HG03558 (cell line): ENCODE results near the gene KMT2C.
"Not testable (repeated sequence)": the region's sequence is repeated elsewhere in the genome, so short reads cannot be mapped to it uniquely, and the experiment has no call there.

ENCODE experiments used
- ATAC-seq: cut with Tn5 transposase; IDR thresholded peaks from one replicate; pipeline ENCODE4 v1.9.1; 2021; ENCODE audit warnings: moderate number of reproducible peaks; ENCODE audit not compliant: unreplicated experiment; ENCODE audit errors: extremely low read depth

The KMT2C gene

GRCh38 chr7:152435384-152436110 is at the start of gene KMT2C:
KMT2C (minus strand) TSS chr7:152436003; CDS start chr7:152435786, 217 bp downstream.
- no peak for ATAC-seq

GRCh38 chr7:152481082-152481481 is 45.3 kb upstream of the KMT2C start:
- ATAC-seq, result no peak

GRCh38 chr7:152480664-152481063 is 44.9 kb upstream of the KMT2C start:
- no peak for ATAC-seq

- no peak for ATAC-seq
These were observed 43.8 kb upstream of the KMT2C start for GRCh38 chr7:152479595-152479994.

- ATAC-seq, result no peak
These were observed 42.3 kb upstream of the KMT2C start for GRCh38 chr7:152478140-152478539.

GRCh38 chr7:152477079-152477478 is 41.3 kb upstream of the KMT2C start:
- ATAC-seq, result no peak

GRCh38 chr7:152476551-152476950 is 40.7 kb upstream of the KMT2C start:
- no peak for ATAC-seq

- ATAC-seq, result not testable (repeated sequence)
These were observed 35.3 kb upstream of the KMT2C start for GRCh38 chr7:152471023-152471620.

- ATAC-seq, result not testable (repeated sequence)
These were observed 34.6 kb upstream of the KMT2C start for GRCh38 chr7:152470251-152471022.

GRCh38 chr7:152469576-152469975 is 33.8 kb upstream of the KMT2C start:
- not testable (repeated sequence) for ATAC-seq

- no peak for ATAC-seq
These were observed 31.4 kb upstream of the KMT2C start for GRCh38 chr7:152467225-152467624.

- ATAC-seq, result no peak
These were observed 29.2 kb upstream of the KMT2C start for GRCh38 chr7:152465119-152465387.

GRCh38 chr7:152464312-152465118 is 28.7 kb upstream of the KMT2C start:
- ATAC-seq, result peak; percentile 16

GRCh38 chr7:152463709-152464311 is 28.0 kb upstream of the KMT2C start:
- ATAC-seq, result peak; percentile 81

GRCh38 chr7:152462995-152463708 is 27.3 kb upstream of the KMT2C start:
- peak; percentile 5 for ATAC-seq

GRCh38 chr7:152459724-152460251 is 24.0 kb upstream of the KMT2C start:
- no peak for ATAC-seq

GRCh38 chr7:152451356-152451755 is 15.6 kb upstream of the KMT2C start:
- no peak for ATAC-seq

- not testable (repeated sequence) for ATAC-seq
These were observed 9.7 kb upstream of the KMT2C start for GRCh38 chr7:152445386-152446008.

- no peak for ATAC-seq
These were observed 7.8 kb upstream of the KMT2C start for GRCh38 chr7:152443586-152443985.
